Choroid plexus epithelial cell (primary cell): ENCODE results near the gene MIGA2.

ENCODE experiments used
- DNase-seq: peaks from one replicate; pipeline ENCODE4 v3.0.0-alpha.2; 2010; ENCODE audit warnings: low read depth
- H3K4me3 ChIP-seq: 2 replicates; pipeline ENCODE4 v1.5.1; 2011; ENCODE audit warnings: low read depth, mild to moderate bottlenecking, control low read depth, low read length, moderate library complexity
- CTCF ChIP-seq: conservative IDR thresholded peaks from 2 replicates; pipeline ENCODE4 v1.5.1; 2011; ENCODE audit warnings: low read depth, mild to moderate bottlenecking, control low read depth, inconsistent platforms, low read length, moderate library complexity

MIGA2 gene

DNA sequence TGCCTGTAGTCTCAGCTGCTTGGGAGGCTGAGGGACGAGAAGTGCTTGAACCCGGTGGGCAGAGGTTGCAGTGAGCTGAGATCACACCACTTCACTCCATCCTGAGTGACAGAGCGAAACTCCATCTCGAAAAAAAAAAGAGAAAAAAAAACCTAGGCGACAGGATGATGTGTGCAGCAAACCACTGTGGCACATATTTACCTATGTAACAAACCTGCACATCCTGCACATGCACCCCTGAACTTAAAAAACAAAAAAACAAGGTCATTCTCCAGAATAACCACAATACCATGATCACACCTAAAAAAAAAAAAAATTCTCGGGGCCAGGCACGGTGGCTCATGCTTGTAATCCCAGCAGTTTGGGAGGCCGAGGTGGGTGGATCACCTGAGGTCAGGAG lies 37.0 kb downstream of the MIGA2 start:
- no peak for TF ChIP-seq CTCF
- no peak overlapping the region for H3K4me3 ChIP-seq
- no peak for DNase-seq

- no peak for TF ChIP-seq CTCF
- no peak for DNase-seq
- no peak overlapping the region for H3K4me3 ChIP-seq
These were observed 37.7 kb downstream of the MIGA2 start for GRCh38 chr9:129074106-129074505.

DNA sequence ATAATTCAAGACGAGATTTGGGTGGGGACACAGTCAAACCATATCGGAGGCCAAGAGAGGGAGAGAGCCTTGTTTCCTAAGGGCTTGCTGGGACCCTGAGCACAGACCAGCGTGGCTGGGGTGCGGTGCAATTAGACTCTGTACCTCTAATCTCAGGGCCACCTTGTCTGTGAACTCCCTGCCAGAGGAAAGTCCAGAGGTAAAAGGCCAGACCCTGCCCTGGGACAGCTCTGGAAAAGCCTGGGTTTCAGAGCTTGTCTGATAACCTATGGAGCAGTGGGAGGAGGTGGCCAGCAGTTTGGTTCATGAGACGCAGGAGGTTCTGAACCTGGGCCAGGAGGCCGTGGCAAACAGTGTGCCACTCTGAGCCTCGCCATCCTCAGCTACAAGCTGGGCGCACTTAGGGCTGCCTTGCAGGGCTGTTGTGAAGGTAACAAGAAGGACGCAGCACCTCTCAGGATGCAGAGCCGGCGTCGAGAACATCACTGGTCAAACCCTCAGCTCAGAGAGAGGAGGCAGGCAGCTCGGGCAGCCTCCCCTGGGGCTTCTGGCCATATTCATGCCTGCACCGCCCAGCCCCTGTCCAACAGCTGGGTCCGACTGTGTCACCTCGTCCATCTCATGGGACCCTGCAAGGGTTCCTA lies 39.7 kb downstream of the MIGA2 start:
- H3K4me3 ChIP-seq = no peak overlapping the region
- DNase-seq = no peak
- no peak for TF ChIP-seq CTCF

- no peak overlapping the region for H3K4me3 ChIP-seq
- no peak for DNase-seq
- no peak for TF ChIP-seq CTCF
These were observed 40.2 kb downstream of the MIGA2 start for GRCh38 chr9:129076640-129077037.

- no peak for DNase-seq
- no peak for TF ChIP-seq CTCF
- H3K4me3 ChIP-seq = no peak overlapping the region
These were observed 40.8 kb downstream of the MIGA2 start for GRCh38 chr9:129077236-129077635.

GRCh38 chr9:129078691-129079503 lies 42.5 kb downstream of the MIGA2 start:
- H3K4me3 ChIP-seq = no peak overlapping the region
- no peak for TF ChIP-seq CTCF
- DNase-seq = no peak

GRCh38 chr9:129079829-129080228 lies 43.4 kb downstream of the MIGA2 start:
- TF ChIP-seq CTCF = no peak
- no peak for DNase-seq
- no peak overlapping the region for H3K4me3 ChIP-seq
